CD14-positive monocyte (primary cell): ENCODE measurements around the gene NNMT. TPM values are rescaled to one million over a fixed set of nuclear protein-coding genes. Genes with fewer than 3 reads are reported as not detected.

Experiments used
- DNase-seq, 3 donors: peaks; one replicate each; pipeline ENCODE4 v3.0.0-alpha.2; 2011 to 2022
- H2AFZ ChIP-seq: 2 replicates; pipeline ENCODE4 v1.6.0; 2012; ENCODE audit warnings: mild to moderate bottlenecking, low read depth, low read length, inconsistent platforms; ENCODE audit not compliant: insufficient read depth, poor library complexity, severe bottlenecking
- H3K27ac ChIP-seq, 2 donors: 1 replicate in 1 of 2; 2 replicates in 1 of 2; pipeline ENCODE4 v1.5.1; 2012 to 2013; ENCODE audit warnings: low read length in 2 of 2, control low read depth in 1 of 2, inconsistent platforms in 1 of 2, low read depth in 1 of 2, mild to moderate bottlenecking in 1 of 2
- H3K27me3 ChIP-seq, 2 donors: one replicate each; pipeline versions ENCODE4 v1.6.0 to v1.6.1; 2011 to 2013; ENCODE audit warnings: low read length in 2 of 2; ENCODE audit not compliant: control insufficient read depth in 2 of 2, insufficient read depth in 2 of 2
- H3K36me3 ChIP-seq, 2 donors: replicated peaks in 1 of 2; 1 replicate in 1 of 2; 2 replicates in 1 of 2; pipeline versions ENCODE4 v1.5.1 to v1.6.1; 2012 to 2013; ENCODE audit warnings: low read length in 2 of 2, control low read depth in 1 of 2, inconsistent platforms in 1 of 2, mild to moderate bottlenecking in 1 of 2; ENCODE audit not compliant: insufficient read depth in 2 of 2, control insufficient read depth in 1 of 2
- H3K4me1 ChIP-seq, 2 donors: 1 replicate in 1 of 2; 2 replicates in 1 of 2; pipeline versions ENCODE4 v1.5.1 to v1.6.1; 2012 to 2013; ENCODE audit warnings: low read length in 2 of 2, control low read depth in 1 of 2, inconsistent platforms in 1 of 2, mild to moderate bottlenecking in 1 of 2, moderate library complexity in 1 of 2; ENCODE audit not compliant: insufficient read depth in 2 of 2, control insufficient read depth in 1 of 2
- H3K4me2 ChIP-seq: replicated peaks from 2 replicates; pipeline ENCODE3; 2012; ENCODE audit warnings: low read length, moderate library complexity, mild to moderate bottlenecking; ENCODE audit not compliant: poor library complexity, severe bottlenecking; ENCODE audit errors: extremely low read depth
- H3K4me3 ChIP-seq, 3 experiments: fragments of 200-600 bp in 1 of 3; sonication (generic) in 1 of 3; replicated peaks in 1 of 3; 1 replicate in 2 of 3; 2 replicates in 1 of 3; pipeline ENCODE4 v1.5.1; 2011 to 2013; ENCODE audit warnings: low read length in 3 of 3, mild to moderate bottlenecking in 3 of 3, control low read depth in 2 of 3, low read depth in 2 of 3, inconsistent platforms in 1 of 3, moderate library complexity in 1 of 3
- H3K79me2 ChIP-seq: 2 replicates; pipeline ENCODE4 v1.6.0; 2012; ENCODE audit warnings: mild to moderate bottlenecking, control low read depth, inconsistent platforms, low read length, moderate library complexity; ENCODE audit not compliant: insufficient read depth
- H3K9ac ChIP-seq: 2 replicates; pipeline ENCODE4 v1.6.0; 2017; ENCODE audit warnings: low read length, mild to moderate bottlenecking; ENCODE audit not compliant: insufficient read depth, poor library complexity, severe bottlenecking
- H3K9me3 ChIP-seq, 2 donors: replicated peaks in 1 of 2; 1 replicate in 1 of 2; 2 replicates in 1 of 2; pipeline versions ENCODE4 v1.5.1 to v1.6.1; 2012 to 2013; ENCODE audit warnings: low read length in 2 of 2, control low read depth in 1 of 2; ENCODE audit not compliant: control insufficient read depth in 1 of 2, insufficient read depth in 1 of 2
- H4K20me1 ChIP-seq: 2 replicates; pipeline ENCODE4 v1.6.0; 2012; ENCODE audit warnings: mild to moderate bottlenecking, low read length, control low read depth, moderate library complexity; ENCODE audit not compliant: insufficient read depth
- H3K27ac Mint-ChIP-seq, 7 donors: one replicate each; pipeline ENCODE4 v1.8.0; 2020; ENCODE audit warnings: mild to moderate bottlenecking in 7 of 7, mixed read lengths in 7 of 7, moderate library complexity in 6 of 7, inconsistent platforms in 2 of 7
- H3K27me3 Mint-ChIP-seq, 3 donors: one replicate each; pipeline ENCODE4 v1.8.0; 2021 to 2022; ENCODE audit warnings: low read depth in 3 of 3, mild to moderate bottlenecking in 3 of 3, mixed read lengths in 3 of 3, moderate library complexity in 3 of 3, inconsistent platforms in 1 of 3
- H3K36me3 Mint-ChIP-seq, 2 donors: one replicate each; pipeline ENCODE4 v1.8.0; 2020; ENCODE audit warnings: mixed read lengths in 2 of 2, inconsistent platforms in 1 of 2, mild to moderate bottlenecking in 1 of 2
- H3K4me1 Mint-ChIP-seq: one replicate; pipeline ENCODE4 v1.8.0; 2020; ENCODE audit warnings: mild to moderate bottlenecking, mixed read lengths
- H3K4me3 Mint-ChIP-seq, 2 donors: one replicate each; pipeline ENCODE4 v1.8.0; 2020; ENCODE audit warnings: mild to moderate bottlenecking in 2 of 2, mixed read lengths in 2 of 2, moderate library complexity in 1 of 2
- H3K9me3 Mint-ChIP-seq, 7 donors: one replicate each; pipeline ENCODE4 v1.8.0; 2020 to 2022; ENCODE audit warnings: mixed read lengths in 7 of 7, mild to moderate bottlenecking in 6 of 7, moderate library complexity in 6 of 7, inconsistent platforms in 2 of 7
- CTCF ChIP-seq: fragments of 200-600 bp; IDR thresholded peaks from one replicate; pipeline ENCODE4 v1.8.0; 2022; ENCODE audit warnings: antibody characterized with exemption, mild to moderate bottlenecking
- WGBS: methylation state at CpG from one replicate; pipeline ENCODE4 v1.1.5; 2013; ENCODE audit warnings: missing lambda C conversion rate; ENCODE audit not compliant: insufficient coverage; 5-methylcytosine and 5-hydroxymethylcytosine counted together
- intact Hi-C, 2 donors: fragments of 100-400 bp; cut with micrococcal nuclease; formaldehyde crosslinking; loops; one replicate each; pipeline versions ENCODE4 v1.15.0 to v1.15.1; 2023
- polyA plus RNA-seq, 3 donors: library from polyadenylated mRNA; depleted of rRNA in 1 of 3; unstranded in 2 of 3; stranded (reverse) in 1 of 3; fragments of 300-500 nt in 2 of 3; fragments of >200 nt in 1 of 3; fragmentation: Illumina TruSeq in 2 of 3; gene quantifications; 1 replicate in 2 of 3; 2 replicates in 1 of 3; pipeline ENCODE4 v1.2.3, GENCODE V29; 2012 to 2021

Gene NNMT
- polyA plus RNA-seq, 3 donors: not detected

- H3K36me3 Mint-ChIP-seq: no peaks in the 10 kb centered on the region
- no peaks in the 10 kb centered on the region for H3K4me1 Mint-ChIP-seq
- H3K9ac ChIP-seq: no peak overlapping the region
- H3K4me2 ChIP-seq: no peak overlapping the region
- no peak for TF ChIP-seq CTCF
- peaks cover 0 to 7% (median 0%) of the 10 kb centered on the region in 7 donors for H3K9me3 Mint-ChIP-seq
- DNase-seq: no peak
- no peak overlapping the region for H3K4me3 Mint-ChIP-seq
- H3K27ac ChIP-seq: no peak overlapping the region
- no peaks in the 10 kb centered on the region for H4K20me1 ChIP-seq
- no peaks in the 10 kb centered on the region for H3K36me3 ChIP-seq
- H3K9me3 ChIP-seq: no peaks in the 10 kb centered on the region
- H3K4me1 ChIP-seq: no peaks in the 10 kb centered on the region
- H2AFZ ChIP-seq: no peak overlapping the region
- H3K27ac Mint-ChIP-seq: no peak overlapping the region
- H3K27me3 Mint-ChIP-seq: peaks cover 0 to 2% (median under 1%) of the 10 kb centered on the region in 3 donors
- no peaks in the 10 kb centered on the region for H3K27me3 ChIP-seq
- intact Hi-C loops: no loop called here
- no CpG with 5 or more reads among the region's 4 CpGs for WGBS
- H3K79me2 ChIP-seq: no peaks in the 10 kb centered on the region
- H3K4me3 ChIP-seq: no peak overlapping the region
These were observed 4.9 kb downstream of the NNMT start for GRCh38 chr11:114301088-114301487.

- H3K36me3 Mint-ChIP-seq: no peaks in the 10 kb centered on the region
- Histone ChIP-seq H3K27ac (no peak overlapping the region), H3K36me3 (no peaks in the 10 kb centered on the region), H3K4me3 (no peak overlapping the region), H3K9me3 (no peaks in the 10 kb centered on the region), H4K20me1 (no peaks in the 10 kb centered on the region), H3K27me3 (no peaks in the 10 kb centered on the region), H3K9ac (no peak overlapping the region), H3K4me2 (no peak overlapping the region), H3K79me2 (no peaks in the 10 kb centered on the region), H2AFZ (no peak overlapping the region), H3K4me1 (no peaks in the 10 kb centered on the region)
- H3K27ac Mint-ChIP-seq: no peak overlapping the region
- no peak for DNase-seq
- H3K4me1 Mint-ChIP-seq: no peaks in the 10 kb centered on the region
- H3K9me3 Mint-ChIP-seq: peaks cover 0 to 9% (median 0%) of the 10 kb centered on the region in 7 donors
- peaks cover 0 to 4% (median 2%) of the 10 kb centered on the region in 3 donors for H3K27me3 Mint-ChIP-seq
- intact Hi-C loops: no loop called here
- TF ChIP-seq CTCF: no peak
- no peak overlapping the region for H3K4me3 Mint-ChIP-seq
These were observed 5.7 kb downstream of the NNMT start for GRCh38 chr11:114301927-114302326.
